CD14-positive monocyte (primary cell): ENCODE data around the gene OSBPL9. TPM values are rescaled to one million over a fixed set of nuclear protein-coding genes. Genes with fewer than 3 reads are reported as not detected.

Experiments used
- DNase-seq, 3 donors: peaks; one replicate each; pipeline ENCODE4 v3.0.0-alpha.2; 2011 to 2022
- H2AFZ ChIP-seq: 2 replicates; pipeline ENCODE4 v1.6.0; 2012; ENCODE audit warnings: mild to moderate bottlenecking, low read depth, low read length, inconsistent platforms; ENCODE audit not compliant: insufficient read depth, poor library complexity, severe bottlenecking
- H3K27ac ChIP-seq, 2 donors: 1 replicate in 1 of 2; 2 replicates in 1 of 2; pipeline ENCODE4 v1.5.1; 2012 to 2013; ENCODE audit warnings: low read length in 2 of 2, control low read depth in 1 of 2, inconsistent platforms in 1 of 2, low read depth in 1 of 2, mild to moderate bottlenecking in 1 of 2
- H3K27me3 ChIP-seq, 2 donors: one replicate each; pipeline versions ENCODE4 v1.6.0 to v1.6.1; 2011 to 2013; ENCODE audit warnings: low read length in 2 of 2; ENCODE audit not compliant: control insufficient read depth in 2 of 2, insufficient read depth in 2 of 2
- H3K36me3 ChIP-seq, 2 donors: replicated peaks in 1 of 2; 1 replicate in 1 of 2; 2 replicates in 1 of 2; pipeline versions ENCODE4 v1.5.1 to v1.6.1; 2012 to 2013; ENCODE audit warnings: low read length in 2 of 2, control low read depth in 1 of 2, inconsistent platforms in 1 of 2, mild to moderate bottlenecking in 1 of 2; ENCODE audit not compliant: insufficient read depth in 2 of 2, control insufficient read depth in 1 of 2
- H3K4me1 ChIP-seq, 2 donors: 1 replicate in 1 of 2; 2 replicates in 1 of 2; pipeline versions ENCODE4 v1.5.1 to v1.6.1; 2012 to 2013; ENCODE audit warnings: low read length in 2 of 2, control low read depth in 1 of 2, inconsistent platforms in 1 of 2, mild to moderate bottlenecking in 1 of 2, moderate library complexity in 1 of 2; ENCODE audit not compliant: insufficient read depth in 2 of 2, control insufficient read depth in 1 of 2
- H3K4me2 ChIP-seq: replicated peaks from 2 replicates; pipeline ENCODE3; 2012; ENCODE audit warnings: low read length, moderate library complexity, mild to moderate bottlenecking; ENCODE audit not compliant: poor library complexity, severe bottlenecking; ENCODE audit errors: extremely low read depth
- H3K4me3 ChIP-seq, 3 experiments: fragments of 200-600 bp in 1 of 3; sonication (generic) in 1 of 3; replicated peaks in 1 of 3; 1 replicate in 2 of 3; 2 replicates in 1 of 3; pipeline ENCODE4 v1.5.1; 2011 to 2013; ENCODE audit warnings: low read length in 3 of 3, mild to moderate bottlenecking in 3 of 3, control low read depth in 2 of 3, low read depth in 2 of 3, inconsistent platforms in 1 of 3, moderate library complexity in 1 of 3
- H3K79me2 ChIP-seq: 2 replicates; pipeline ENCODE4 v1.6.0; 2012; ENCODE audit warnings: mild to moderate bottlenecking, control low read depth, inconsistent platforms, low read length, moderate library complexity; ENCODE audit not compliant: insufficient read depth
- H3K9ac ChIP-seq: 2 replicates; pipeline ENCODE4 v1.6.0; 2017; ENCODE audit warnings: low read length, mild to moderate bottlenecking; ENCODE audit not compliant: insufficient read depth, poor library complexity, severe bottlenecking
- H3K9me3 ChIP-seq, 2 donors: replicated peaks in 1 of 2; 1 replicate in 1 of 2; 2 replicates in 1 of 2; pipeline versions ENCODE4 v1.5.1 to v1.6.1; 2012 to 2013; ENCODE audit warnings: low read length in 2 of 2, control low read depth in 1 of 2; ENCODE audit not compliant: control insufficient read depth in 1 of 2, insufficient read depth in 1 of 2
- H4K20me1 ChIP-seq: 2 replicates; pipeline ENCODE4 v1.6.0; 2012; ENCODE audit warnings: mild to moderate bottlenecking, low read length, control low read depth, moderate library complexity; ENCODE audit not compliant: insufficient read depth
- H3K27ac Mint-ChIP-seq, 7 donors: one replicate each; pipeline ENCODE4 v1.8.0; 2020; ENCODE audit warnings: mild to moderate bottlenecking in 7 of 7, mixed read lengths in 7 of 7, moderate library complexity in 6 of 7, inconsistent platforms in 2 of 7
- H3K27me3 Mint-ChIP-seq, 3 donors: one replicate each; pipeline ENCODE4 v1.8.0; 2021 to 2022; ENCODE audit warnings: low read depth in 3 of 3, mild to moderate bottlenecking in 3 of 3, mixed read lengths in 3 of 3, moderate library complexity in 3 of 3, inconsistent platforms in 1 of 3
- H3K36me3 Mint-ChIP-seq, 2 donors: one replicate each; pipeline ENCODE4 v1.8.0; 2020; ENCODE audit warnings: mixed read lengths in 2 of 2, inconsistent platforms in 1 of 2, mild to moderate bottlenecking in 1 of 2
- H3K4me1 Mint-ChIP-seq: one replicate; pipeline ENCODE4 v1.8.0; 2020; ENCODE audit warnings: mild to moderate bottlenecking, mixed read lengths
- H3K4me3 Mint-ChIP-seq, 2 donors: one replicate each; pipeline ENCODE4 v1.8.0; 2020; ENCODE audit warnings: mild to moderate bottlenecking in 2 of 2, mixed read lengths in 2 of 2, moderate library complexity in 1 of 2
- H3K9me3 Mint-ChIP-seq, 7 donors: one replicate each; pipeline ENCODE4 v1.8.0; 2020 to 2022; ENCODE audit warnings: mixed read lengths in 7 of 7, mild to moderate bottlenecking in 6 of 7, moderate library complexity in 6 of 7, inconsistent platforms in 2 of 7
- WGBS: methylation state at CpG from one replicate; pipeline ENCODE4 v1.1.5; 2013; ENCODE audit warnings: missing lambda C conversion rate; ENCODE audit not compliant: insufficient coverage; 5-methylcytosine and 5-hydroxymethylcytosine counted together
- intact Hi-C, 2 donors: fragments of 100-400 bp; cut with micrococcal nuclease; formaldehyde crosslinking; loops; one replicate each; pipeline versions ENCODE4 v1.15.0 to v1.15.1; 2023
- polyA plus RNA-seq, 3 donors: library from polyadenylated mRNA; depleted of rRNA in 1 of 3; unstranded in 2 of 3; stranded (reverse) in 1 of 3; fragments of 300-500 nt in 2 of 3; fragments of >200 nt in 1 of 3; fragmentation: Illumina TruSeq in 2 of 3; gene quantifications; 1 replicate in 2 of 3; 2 replicates in 1 of 3; pipeline ENCODE4 v1.2.3, GENCODE V29; 2012 to 2021
- TF ChIP-seq, protein P1 (sequence below): fragments of 200-600 bp; IDR thresholded peaks from one replicate; pipeline ENCODE4 v1.8.0; 2022; ENCODE audit warnings: antibody characterized with exemption, mild to moderate bottlenecking

The OSBPL9 gene
- polyA plus RNA-seq, 3 donors = 22.2 to 41.4 (median 31.3) TPM

DNA sequence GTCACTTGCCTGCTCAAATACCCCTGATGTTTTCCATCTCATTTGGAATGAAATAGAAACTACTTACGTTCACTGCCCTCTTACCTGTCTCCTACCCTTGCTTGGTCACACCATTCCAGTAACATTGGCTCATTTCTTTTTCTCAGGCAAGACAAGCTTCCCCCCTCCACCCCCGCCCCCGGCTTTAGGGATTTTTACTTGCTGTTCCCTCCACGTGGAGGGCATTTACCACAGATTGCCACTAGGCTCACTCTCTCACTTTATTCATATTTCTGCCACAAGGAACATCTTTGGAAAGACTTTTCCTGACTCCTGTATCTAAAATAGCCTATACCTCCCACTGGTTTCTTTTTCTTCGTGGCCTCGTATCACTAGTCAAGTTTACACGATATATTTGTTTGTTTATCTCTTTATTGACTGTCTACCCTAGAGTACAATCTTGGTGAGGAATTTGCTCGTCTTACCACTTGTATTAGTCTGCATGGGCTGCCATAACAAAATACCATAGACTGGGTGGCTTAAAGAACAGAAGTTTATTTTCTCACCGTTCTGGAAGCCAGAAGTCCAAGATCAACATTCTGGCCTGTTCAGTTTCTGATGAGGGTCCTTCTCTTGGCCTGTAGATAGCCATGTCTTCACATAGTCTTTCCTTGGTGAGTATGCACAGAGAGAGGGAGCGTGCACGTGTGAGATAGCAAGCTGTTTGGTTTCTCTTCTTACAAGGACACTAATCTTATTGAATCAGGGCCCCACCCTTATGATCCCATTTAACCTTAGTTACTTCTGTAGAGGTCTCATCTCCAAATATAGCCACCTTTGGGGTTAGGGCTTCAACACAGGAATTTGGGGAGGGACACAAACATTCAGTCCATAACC lies 135.4 kb downstream of the OSBPL9 start:
- intact Hi-C loops = no loop called here
- WGBS = 90% methylated on average over 4 of the region's 11 CpGs
- Histone ChIP-seq H3K4me1 (no peaks in the 10 kb centered on the region), H4K20me1 (no peaks in the 10 kb centered on the region), H3K27me3 (no peaks in the 10 kb centered on the region), H3K9me3 (no peaks in the 10 kb centered on the region), H3K4me2 (no peak overlapping the region), H3K27ac (no peak overlapping the region), H3K79me2 (no peaks in the 10 kb centered on the region), H3K9ac (no peak overlapping the region), H3K4me3 (no peak overlapping the region), H3K36me3 (peaks cover 21 to 56% of the 10 kb centered on the region in 2 donors), H2AFZ (no peak overlapping the region)
- Mint-ChIP-seq H3K4me1 (no peaks in the 10 kb centered on the region), H3K36me3 (peaks cover 41 to 54% of the 10 kb centered on the region in 2 donors), H3K9me3 (peaks cover 0 to 3% (median 0%) of the 10 kb centered on the region in 7 donors), H3K27me3 (no peaks in the 10 kb centered on the region), H3K27ac (peak overlapping the region in 1 of 7 donors; percentile 65), H3K4me3 (no peak overlapping the region)
- TF ChIP-seq, protein P1, sequence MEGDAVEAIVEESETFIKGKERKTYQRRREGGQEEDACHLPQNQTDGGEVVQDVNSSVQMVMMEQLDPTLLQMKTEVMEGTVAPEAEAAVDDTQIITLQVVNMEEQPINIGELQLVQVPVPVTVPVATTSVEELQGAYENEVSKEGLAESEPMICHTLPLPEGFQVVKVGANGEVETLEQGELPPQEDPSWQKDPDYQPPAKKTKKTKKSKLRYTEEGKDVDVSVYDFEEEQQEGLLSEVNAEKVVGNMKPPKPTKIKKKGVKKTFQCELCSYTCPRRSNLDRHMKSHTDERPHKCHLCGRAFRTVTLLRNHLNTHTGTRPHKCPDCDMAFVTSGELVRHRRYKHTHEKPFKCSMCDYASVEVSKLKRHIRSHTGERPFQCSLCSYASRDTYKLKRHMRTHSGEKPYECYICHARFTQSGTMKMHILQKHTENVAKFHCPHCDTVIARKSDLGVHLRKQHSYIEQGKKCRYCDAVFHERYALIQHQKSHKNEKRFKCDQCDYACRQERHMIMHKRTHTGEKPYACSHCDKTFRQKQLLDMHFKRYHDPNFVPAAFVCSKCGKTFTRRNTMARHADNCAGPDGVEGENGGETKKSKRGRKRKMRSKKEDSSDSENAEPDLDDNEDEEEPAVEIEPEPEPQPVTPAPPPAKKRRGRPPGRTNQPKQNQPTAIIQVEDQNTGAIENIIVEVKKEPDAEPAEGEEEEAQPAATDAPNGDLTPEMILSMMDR = no peak
- no peak for DNase-seq

GRCh38 chr1:51753969-51754368 lies 137.1 kb downstream of the OSBPL9 start:
- Mint-ChIP-seq H3K36me3 (peaks cover 40 to 50% of the 10 kb centered on the region in 2 donors), H3K9me3 (peaks cover 0 to 3% (median 0%) of the 10 kb centered on the region in 7 donors), H3K4me1 (no peaks in the 10 kb centered on the region), H3K27ac (peak overlapping the region in 1 of 7 donors; percentile 0), H3K4me3 (no peak overlapping the region), H3K27me3 (no peaks in the 10 kb centered on the region)
- Histone ChIP-seq H3K36me3 (peaks cover 17 to 52% of the 10 kb centered on the region in 2 donors), H3K27me3 (no peaks in the 10 kb centered on the region), H3K4me1 (no peaks in the 10 kb centered on the region), H2AFZ (no peak overlapping the region), H3K27ac (no peak overlapping the region), H3K79me2 (no peaks in the 10 kb centered on the region), H4K20me1 (no peaks in the 10 kb centered on the region), H3K4me3 (no peak overlapping the region), H3K9ac (no peak overlapping the region), H3K4me2 (no peak overlapping the region), H3K9me3 (no peaks in the 10 kb centered on the region)
- TF ChIP-seq, protein P1 = no peak
- intact Hi-C loops = no loop called here
- DNase-seq = no peak
